ES-I3 (cell line): Measurements from ENCODE around the gene RSPRY1.

Source experiments
- H3K36me3 ChIP-seq: 2 replicates; pipeline ENCODE4 v1.6.1; 2013; ENCODE audit warnings: mild to moderate bottlenecking, low read length, control low read depth, moderate library complexity; ENCODE audit not compliant: insufficient read depth
- H3K4me1 ChIP-seq: 2 replicates; pipeline ENCODE4 v1.6.1; 2013; ENCODE audit warnings: mild to moderate bottlenecking, control low read depth, low read length; ENCODE audit not compliant: insufficient read depth
- H3K9ac ChIP-seq: 2 replicates; pipeline ENCODE4 v1.6.1; 2013; ENCODE audit warnings: low read depth, mild to moderate bottlenecking, low read length, moderate library complexity
- H3K9me3 ChIP-seq: 2 replicates; pipeline ENCODE4 v1.6.1; 2013; ENCODE audit warnings: mild to moderate bottlenecking, low read length, moderate library complexity; ENCODE audit not compliant: control insufficient read depth, insufficient read depth

The RSPRY1 gene

DNA sequence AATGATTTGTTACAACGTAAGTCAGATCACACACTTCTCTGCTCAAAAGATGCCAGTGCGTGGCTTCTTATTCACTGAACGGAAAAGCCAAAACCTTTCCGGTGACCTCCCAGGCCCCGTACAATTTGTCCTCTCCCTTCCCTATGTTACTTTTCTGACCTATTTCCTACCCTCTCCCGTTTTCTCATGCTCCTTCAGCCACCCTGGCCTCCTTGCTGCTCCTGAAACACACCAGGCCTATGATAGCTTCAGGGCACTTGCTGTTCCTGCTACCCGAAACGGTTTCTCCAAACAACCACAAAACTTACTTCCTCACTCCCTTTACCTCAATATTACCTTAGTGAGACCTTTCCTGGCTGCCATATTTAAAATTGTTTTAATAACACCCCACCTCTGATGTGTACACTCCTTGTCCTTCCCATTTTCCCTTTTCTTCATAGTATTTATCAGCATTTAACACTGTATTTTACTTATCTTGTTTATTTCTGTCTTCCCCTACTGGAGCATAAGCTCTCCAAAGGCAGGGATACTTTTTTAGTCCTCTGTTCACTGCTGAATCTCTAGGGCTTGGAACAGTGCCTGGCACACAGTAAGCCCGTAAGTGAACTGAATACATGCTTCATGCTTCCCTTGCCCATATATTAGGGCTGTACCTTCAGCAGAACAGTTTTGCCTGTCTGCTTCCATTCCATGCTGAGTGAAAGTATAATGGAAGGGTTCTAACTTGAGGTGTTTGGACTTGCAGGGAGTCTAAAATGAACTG lies 48.0 kb downstream of the RSPRY1 start:
- Histone ChIP-seq H3K9ac (no peak overlapping the region), H3K4me1 (no peaks in the 10 kb centered on the region), H3K9me3 (no peaks in the 10 kb centered on the region), H3K36me3 (peaks cover 9% of the 10 kb centered on the region)

- H3K9ac ChIP-seq: no peak overlapping the region
- H3K36me3 ChIP-seq: peaks cover 11% of the 10 kb centered on the region
- no peaks in the 10 kb centered on the region for H3K4me1 ChIP-seq
Observed at GRCh38 chr16:57234707-57235092, 48.6 kb downstream of the RSPRY1 start.

GRCh38 chr16:57235128-57236021 lies 49.2 kb downstream of the RSPRY1 start:
- Histone ChIP-seq H3K9me3 (no peaks in the 10 kb centered on the region), H3K36me3 (peaks cover 9% of the 10 kb centered on the region), H3K9ac (no peak overlapping the region), H3K4me1 (no peaks in the 10 kb centered on the region)

More at GRCh38 chr16:57234707-57235092, 48.6 kb downstream of the RSPRY1 start:
- H3K9me3 ChIP-seq: no peaks in the 10 kb centered on the region

GRCh38 chr16:57236022-57236350 lies 49.9 kb downstream of the RSPRY1 start:
- H3K36me3 ChIP-seq: peaks cover 8% of the 10 kb centered on the region
- H3K9ac ChIP-seq: no peak overlapping the region
- no peaks in the 10 kb centered on the region for H3K9me3 ChIP-seq
- H3K4me1 ChIP-seq: no peaks in the 10 kb centered on the region

- Histone ChIP-seq H3K4me1 (no peaks in the 10 kb centered on the region), H3K36me3 (peaks cover 8% of the 10 kb centered on the region), H3K9me3 (no peaks in the 10 kb centered on the region), H3K9ac (no peak overlapping the region)
Observed at GRCh38 chr16:57238682-57239081, 52.6 kb downstream of the RSPRY1 start.

DNA sequence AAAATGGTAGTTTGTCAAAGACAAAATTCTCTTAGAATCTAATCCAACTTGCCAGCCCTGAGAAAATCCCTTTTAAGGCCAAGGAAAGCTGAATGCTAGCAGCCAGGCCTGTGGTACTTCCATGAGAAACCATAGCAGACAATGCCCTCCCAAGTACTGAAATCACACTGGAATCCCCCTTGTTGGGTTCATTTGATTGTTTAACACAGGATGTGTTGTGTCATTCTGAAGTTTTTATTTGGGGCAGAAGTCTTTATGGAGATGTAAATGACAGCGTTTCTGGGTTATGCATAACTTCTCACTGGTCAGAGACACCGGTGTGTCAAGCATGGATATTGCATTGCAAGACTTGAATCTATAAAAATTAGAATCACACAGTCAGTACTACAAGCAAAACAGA lies 53.0 kb downstream of the RSPRY1 start:
- Histone ChIP-seq H3K9me3 (no peaks in the 10 kb centered on the region), H3K4me1 (no peaks in the 10 kb centered on the region), H3K36me3 (peaks cover 8% of the 10 kb centered on the region), H3K9ac (no peak overlapping the region)

DNA sequence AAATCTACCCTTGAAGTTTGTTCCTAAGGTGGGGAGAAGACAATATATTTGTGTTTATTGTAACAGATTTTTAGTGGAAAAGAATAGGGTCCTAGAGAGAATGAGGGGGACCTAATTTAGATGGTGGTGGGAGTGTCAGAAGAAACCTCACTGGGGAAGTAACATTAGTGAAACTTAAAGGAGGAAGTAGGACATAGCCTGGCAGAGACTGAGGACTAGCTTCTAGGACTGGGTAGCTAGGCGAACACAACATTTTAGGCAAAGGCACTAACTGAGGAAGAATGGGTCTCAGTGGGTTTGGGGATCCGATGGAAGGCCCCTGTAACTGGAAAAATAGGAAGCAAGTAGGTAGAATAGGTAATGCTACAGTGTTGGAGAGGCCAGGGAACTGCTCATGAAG lies 54.7 kb downstream of the RSPRY1 start:
- Histone ChIP-seq H3K9ac (no peak overlapping the region), H3K4me1 (no peaks in the 10 kb centered on the region), H3K36me3 (peaks cover 4% of the 10 kb centered on the region), H3K9me3 (no peaks in the 10 kb centered on the region)

GRCh38 chr16:57242650-57243049 lies 56.5 kb downstream of the RSPRY1 start:
- H3K9me3 ChIP-seq: no peaks in the 10 kb centered on the region
- no peak overlapping the region for H3K9ac ChIP-seq
- H3K4me1 ChIP-seq: no peaks in the 10 kb centered on the region
- H3K36me3 ChIP-seq: peaks cover 4% of the 10 kb centered on the region

GRCh38 chr16:57244463-57244766 lies 58.3 kb downstream of the RSPRY1 start:
- H3K4me1 ChIP-seq: no peaks in the 10 kb centered on the region
- no peaks in the 10 kb centered on the region for H3K36me3 ChIP-seq
- H3K9ac ChIP-seq: peak overlapping the region; percentile 47
- H3K9me3 ChIP-seq: no peaks in the 10 kb centered on the region

DNA sequence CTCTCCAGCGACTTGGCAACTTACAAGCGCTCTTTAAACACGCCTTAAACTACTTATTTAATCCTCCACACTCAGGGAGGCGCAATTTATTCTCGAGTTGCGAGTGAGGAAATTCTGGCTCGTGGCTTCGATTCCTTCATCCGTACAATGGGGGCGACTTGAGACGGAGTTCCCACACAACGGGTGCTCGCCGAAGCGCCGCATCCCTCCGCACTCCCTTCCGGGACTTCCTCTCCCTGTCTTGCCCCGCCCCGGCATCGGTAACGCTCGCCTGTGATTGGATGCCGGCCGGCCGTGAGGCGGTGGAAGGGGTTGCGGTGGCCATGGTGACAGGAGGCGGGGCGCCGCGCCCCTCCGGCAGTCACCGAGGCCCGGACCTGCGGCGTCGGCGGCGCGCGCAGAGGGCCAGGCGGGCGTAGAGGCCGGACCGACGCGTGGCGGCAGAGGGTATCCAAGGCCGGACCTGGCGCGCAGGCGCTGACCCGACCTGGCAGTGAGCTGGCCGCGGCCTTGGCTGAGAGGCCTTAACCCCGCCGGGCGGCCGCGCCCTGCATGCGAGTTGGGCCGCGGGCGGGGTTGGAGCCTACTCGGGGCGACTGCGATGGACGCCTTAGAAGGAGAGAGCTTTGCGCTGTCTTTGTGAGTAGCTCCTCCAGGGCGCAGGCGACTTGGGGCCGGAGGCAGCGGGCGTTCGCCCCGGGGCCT lies 58.8 kb downstream of the RSPRY1 start, which contains the start of gene ARL2BP:
Gene ARL2BP (plus strand): TSS at position 493 of the 705 bp plus-strand sequence. CDS start 109 bp downstream, at position 602.
- H3K36me3 ChIP-seq: no peaks in the 10 kb centered on the region
- H3K4me1 ChIP-seq: no peaks in the 10 kb centered on the region
- peak within 1 kb of the TSS; percentile 47 for H3K9ac ChIP-seq
- no peaks in the 10 kb centered on the region for H3K9me3 ChIP-seq

DNA sequence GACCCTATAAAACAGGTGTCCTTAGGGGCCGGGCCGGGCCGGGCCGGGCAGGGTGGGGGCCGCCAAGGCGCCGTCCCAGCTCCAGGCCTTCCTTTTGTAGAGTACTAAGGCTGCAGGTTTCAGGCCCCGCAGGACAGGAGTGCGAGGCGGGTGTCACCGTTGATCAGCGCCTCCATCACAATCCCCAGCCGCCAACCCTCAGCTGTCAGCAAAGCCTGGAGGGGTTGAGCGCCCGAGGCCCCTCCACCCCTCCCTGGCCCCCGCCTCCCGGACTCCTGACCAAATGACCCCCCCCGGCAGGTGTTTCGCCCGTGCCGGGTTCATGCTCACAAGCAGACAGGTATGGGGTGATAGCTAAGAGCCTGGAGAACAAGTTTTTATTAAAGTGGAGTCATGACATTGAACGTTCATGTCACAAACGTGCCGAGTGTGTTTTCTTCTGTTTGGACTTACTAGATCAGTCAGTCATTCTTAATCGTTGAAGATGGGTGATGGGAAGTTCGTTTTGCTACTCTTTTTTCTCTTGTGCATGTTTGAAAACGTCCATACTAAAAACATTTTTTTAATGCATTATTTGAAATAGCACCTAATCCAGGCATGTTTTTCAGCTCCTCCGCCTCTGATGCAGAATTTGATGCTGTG lies 59.5 kb downstream of the RSPRY1 start:
- H3K9ac ChIP-seq: peak overlapping the region; percentile 47
- H3K4me1 ChIP-seq: no peaks in the 10 kb centered on the region
- H3K36me3 ChIP-seq: no peaks in the 10 kb centered on the region; the same call in 1 of the 2 replicates
- H3K9me3 ChIP-seq: no peaks in the 10 kb centered on the region

DNA sequence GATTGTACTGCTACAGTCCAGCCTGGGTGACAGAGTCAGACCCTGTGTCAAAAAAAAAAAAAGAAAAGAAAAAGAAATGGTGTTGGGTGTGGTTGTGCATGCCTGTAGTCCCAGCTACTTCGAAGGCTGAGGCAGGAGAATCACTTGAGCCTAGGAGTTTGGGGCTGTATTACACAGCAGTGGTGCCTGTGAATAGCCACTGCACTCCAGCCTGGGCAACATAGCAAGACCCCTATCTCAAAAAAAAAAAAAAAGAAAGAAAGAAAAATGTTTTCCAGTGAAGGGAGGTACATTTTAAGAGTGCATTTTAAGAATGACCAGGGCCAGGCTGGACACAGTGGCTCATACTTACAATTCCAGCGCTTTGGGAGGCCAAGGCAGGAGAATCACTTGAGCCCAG lies 65.2 kb downstream of the RSPRY1 start:
- Histone ChIP-seq H3K9ac (no peak overlapping the region), H3K36me3 (peaks cover 8% of the 10 kb centered on the region; the same call in 1 of the 2 replicates), H3K9me3 (no peaks in the 10 kb centered on the region; the same call in 1 of the 2 replicates), H3K4me1 (no peaks in the 10 kb centered on the region)

DNA sequence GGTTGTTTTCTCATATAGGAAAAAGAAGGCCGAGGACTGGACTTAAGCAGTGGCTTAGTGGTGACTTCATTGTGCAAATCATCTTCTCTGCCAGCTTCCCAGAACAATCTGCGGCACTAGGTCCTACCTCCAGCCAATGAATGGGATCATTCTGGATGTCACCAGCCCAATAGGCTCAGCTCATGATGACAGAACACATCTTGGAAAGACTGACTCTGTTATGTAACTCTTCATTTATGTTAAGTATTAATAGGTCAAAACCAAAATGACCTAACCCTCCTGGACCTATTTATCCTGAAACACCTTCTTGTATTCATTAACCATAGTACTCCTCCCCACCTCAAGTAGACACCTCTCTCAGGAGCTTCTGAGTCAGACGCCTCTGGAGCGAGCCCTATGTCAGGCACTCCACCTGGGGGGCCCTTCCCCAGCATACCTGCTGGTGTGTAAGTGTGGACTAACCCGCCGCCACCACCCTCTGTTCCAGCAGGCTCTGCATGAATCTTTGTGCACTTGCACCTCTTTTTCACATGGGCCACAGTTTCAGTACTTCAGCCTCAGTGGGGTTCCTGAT lies 66.1 kb downstream of the RSPRY1 start:
- H3K36me3 ChIP-seq: peaks cover 8% of the 10 kb centered on the region; the same call in 1 of the 2 replicates
- H3K9ac ChIP-seq: no peak overlapping the region

DNA sequence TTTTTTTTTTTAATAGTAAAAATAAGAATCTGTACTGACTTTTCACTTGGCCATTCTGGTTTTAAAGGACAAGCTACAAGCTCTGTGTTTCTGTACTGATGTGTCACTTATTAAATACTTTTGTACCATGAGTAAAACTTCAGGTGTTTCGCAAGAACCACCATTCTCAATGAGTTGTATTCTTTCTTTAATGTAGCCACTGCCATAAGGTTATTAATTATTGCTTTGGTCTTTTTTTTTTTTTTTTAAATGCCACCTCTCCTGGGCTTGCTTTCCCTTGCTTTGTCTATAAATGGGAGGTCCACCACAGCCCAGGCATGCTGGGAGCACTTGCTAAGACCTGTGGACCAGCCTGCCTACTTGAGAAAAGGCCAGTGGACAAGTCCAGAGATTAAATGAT lies 67.3 kb downstream of the RSPRY1 start:
- H3K4me1 ChIP-seq: no peaks in the 10 kb centered on the region
- peaks cover 8% of the 10 kb centered on the region; the same call in 1 of the 2 replicates for H3K36me3 ChIP-seq
- H3K9me3 ChIP-seq: no peaks in the 10 kb centered on the region; the same call in 1 of the 2 replicates
- no peak overlapping the region for H3K9ac ChIP-seq

More for the DNA sequence above, 66.1 kb downstream of the RSPRY1 start:
- Histone ChIP-seq H3K9me3 (no peaks in the 10 kb centered on the region; the same call in 1 of the 2 replicates), H3K4me1 (no peaks in the 10 kb centered on the region)
